Thyroid gland (tissue), 4 donors: ENCODE data around the gene TOMM40. TPM values are rescaled to one million over a fixed set of nuclear protein-coding genes. Genes with fewer than 3 reads are reported as not detected.

ENCODE experiments used
- DNase-seq, 2 donors: peaks; one replicate each; pipeline ENCODE4 v3.0.0-alpha.2; 2019
- H3K27ac ChIP-seq, 3 donors: fragments of 200-600 bp; sonication (generic); 1 replicate in 2 of 3; 2 replicates in 1 of 3; pipeline ENCODE4 v1.5.1; 2016 to 2019; ENCODE audit warnings: mild to moderate bottlenecking in 1 of 3, moderate library complexity in 1 of 3
- H3K27me3 ChIP-seq: fragments of 200-600 bp; sonication (generic); one replicate; pipeline ENCODE4 v1.5.1; 2019
- H3K36me3 ChIP-seq, 2 donors: fragments of 200-600 bp; sonication (generic); one replicate each; pipeline ENCODE4 v1.5.1; 2016 to 2019
- H3K4me1 ChIP-seq, 2 donors: fragments of 200-600 bp; sonication (generic); one replicate each; pipeline ENCODE4 v1.5.1; 2017 to 2019
- H3K4me3 ChIP-seq, 3 donors: fragments of 200-600 bp; sonication (generic); replicated peaks in 1 of 3; 1 replicate in 2 of 3; 2 replicates in 1 of 3; pipeline ENCODE4 v1.5.1; 2016; ENCODE audit warnings: mild to moderate bottlenecking in 1 of 3
- H3K9me3 ChIP-seq: fragments of 200-600 bp; sonication (generic); one replicate; pipeline ENCODE4 v1.5.1; 2017
- POLR2A ChIP-seq, 2 donors: fragments of 450-650 bp; IDR thresholded peaks; one replicate each; pipeline ENCODE4 v1.6.1; 2017; ENCODE audit warnings: antibody characterized with exemption in 2 of 2, mild to moderate bottlenecking in 2 of 2, moderate library complexity in 1 of 2
- WGBS, 2 donors: methylation state at CpG; one replicate each; pipeline ENCODE4 v1.1.5; 2017; 5-methylcytosine and 5-hydroxymethylcytosine counted together
- intact Hi-C: fragments of 100-400 bp; cut with DNase I; formaldehyde crosslinking; loops from one replicate; pipeline ENCODE4 v1.15.1; 2023
- total RNA-seq, 4 donors: library from RNA; depleted of rRNA; stranded (reverse); fragments of >200 nt; gene quantifications; one replicate each; pipeline ENCODE4 v1.2.3, GENCODE V29; 2016
- TF ChIP-seq, protein P1 (sequence below), 6 experiments: fragments of 200-600 bp in 3 of 6; fragments of 450-650 bp in 3 of 6; sonication (generic) in 3 of 6; IDR thresholded peaks; one replicate each; pipeline ENCODE4 v1.5.1; 2016 to 2019; ENCODE audit warnings: antibody characterized with exemption in 6 of 6, mild to moderate bottlenecking in 2 of 6, inconsistent platforms in 1 of 6, moderate library complexity in 1 of 6

TOMM40 gene
- total RNA-seq, 4 donors from 2014 or later: 40.2 to 82.8 (median 58.3) TPM

- 94 to 95% methylated on average over 8 to 9 of the region's 14 CpGs for WGBS, 2 donors
- DNase-seq: no peak
- no peak for TF ChIP-seq POLR2A (IDR thresholded peaks at IDR 0.05)
- TF ChIP-seq, protein P1, sequence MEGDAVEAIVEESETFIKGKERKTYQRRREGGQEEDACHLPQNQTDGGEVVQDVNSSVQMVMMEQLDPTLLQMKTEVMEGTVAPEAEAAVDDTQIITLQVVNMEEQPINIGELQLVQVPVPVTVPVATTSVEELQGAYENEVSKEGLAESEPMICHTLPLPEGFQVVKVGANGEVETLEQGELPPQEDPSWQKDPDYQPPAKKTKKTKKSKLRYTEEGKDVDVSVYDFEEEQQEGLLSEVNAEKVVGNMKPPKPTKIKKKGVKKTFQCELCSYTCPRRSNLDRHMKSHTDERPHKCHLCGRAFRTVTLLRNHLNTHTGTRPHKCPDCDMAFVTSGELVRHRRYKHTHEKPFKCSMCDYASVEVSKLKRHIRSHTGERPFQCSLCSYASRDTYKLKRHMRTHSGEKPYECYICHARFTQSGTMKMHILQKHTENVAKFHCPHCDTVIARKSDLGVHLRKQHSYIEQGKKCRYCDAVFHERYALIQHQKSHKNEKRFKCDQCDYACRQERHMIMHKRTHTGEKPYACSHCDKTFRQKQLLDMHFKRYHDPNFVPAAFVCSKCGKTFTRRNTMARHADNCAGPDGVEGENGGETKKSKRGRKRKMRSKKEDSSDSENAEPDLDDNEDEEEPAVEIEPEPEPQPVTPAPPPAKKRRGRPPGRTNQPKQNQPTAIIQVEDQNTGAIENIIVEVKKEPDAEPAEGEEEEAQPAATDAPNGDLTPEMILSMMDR (IDR thresholded peaks at IDR 0.05): no peak
- Histone ChIP-seq H3K4me1 (no peaks in the 10 kb centered on the region), H3K36me3 (peaks cover 36 to 49% of the 10 kb centered on the region in 2 donors), H3K27me3 (no peaks in the 10 kb centered on the region), H3K4me3 (no peak overlapping the region), H3K27ac (no peak overlapping the region), H3K9me3 (no peaks in the 10 kb centered on the region)
- intact Hi-C loops: no loop called here
These were observed 19.2 kb upstream of the TOMM40 start for GRCh38 chr19:44871809-44872208.

DNA sequence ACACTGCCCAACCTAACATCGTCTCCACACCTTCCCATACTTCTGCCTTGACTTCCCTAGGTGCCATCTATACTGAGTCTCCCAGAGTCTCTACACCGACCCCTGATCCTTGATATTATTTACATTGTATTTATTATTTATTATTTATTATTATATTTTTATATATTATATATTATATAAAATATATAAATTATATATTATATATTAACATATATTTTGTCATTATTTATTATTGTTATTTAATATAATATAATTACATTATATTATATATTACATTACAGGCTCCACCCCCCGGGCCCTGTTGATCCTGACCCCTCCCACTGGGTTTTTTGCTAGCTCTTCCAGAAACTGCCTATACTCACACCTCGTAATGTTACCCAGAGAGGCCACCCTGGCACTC lies 18.4 kb upstream of the TOMM40 start:
- intact Hi-C loops: no loop called here
- WGBS, 2 donors: 84% methylated on average over 4 of the region's 4 CpGs

DNA sequence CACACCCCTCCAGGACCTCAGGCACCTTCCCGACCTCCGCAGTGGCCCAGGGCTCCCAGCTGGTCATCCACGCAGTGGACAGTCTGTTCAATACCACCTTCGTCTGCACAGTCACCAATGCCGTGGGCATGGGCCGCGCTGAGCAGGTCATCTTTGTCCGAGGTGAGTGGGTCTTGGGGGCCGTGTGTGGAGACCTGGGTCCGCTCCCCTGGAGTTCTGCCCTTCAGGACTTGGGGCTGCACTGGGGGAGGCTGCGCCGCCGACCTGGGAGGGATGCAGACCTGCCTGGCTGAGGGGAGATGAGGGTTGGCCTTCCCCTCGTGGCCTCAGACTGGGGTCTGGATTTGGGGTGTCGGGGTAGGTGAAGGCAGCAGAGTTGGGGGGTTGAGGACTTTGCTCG lies 16.7 kb upstream of the TOMM40 start:
- no peak for TF ChIP-seq POLR2A (IDR thresholded peaks at IDR 0.05)
- TF ChIP-seq, protein P1 (IDR thresholded peaks at IDR 0.05): no peak
- no peaks in the 10 kb centered on the region for H3K9me3 ChIP-seq
- no peak overlapping the region for H3K27ac ChIP-seq
- no peak for DNase-seq
- H3K27me3 ChIP-seq: no peaks in the 10 kb centered on the region
- H3K36me3 ChIP-seq: peaks cover 37 to 62% of the 10 kb centered on the region in 2 donors
- peaks cover 0 to 6% of the 10 kb centered on the region in 2 donors for H3K4me1 ChIP-seq
- no peak overlapping the region for H3K4me3 ChIP-seq
- 93 to 98% methylated on average over 13 to 15 of the region's 16 CpGs for WGBS, 2 donors
- intact Hi-C loops: no loop called here

More for the DNA sequence above, 18.4 kb upstream of the TOMM40 start:
- Histone ChIP-seq H3K27ac (no peak overlapping the region), H3K36me3 (peaks cover 37 to 53% of the 10 kb centered on the region in 2 donors), H3K27me3 (no peaks in the 10 kb centered on the region), H3K9me3 (no peaks in the 10 kb centered on the region), H3K4me3 (no peak overlapping the region), H3K4me1 (no peaks in the 10 kb centered on the region)
- DNase-seq: no peak
- no peak for TF ChIP-seq POLR2A (IDR thresholded peaks at IDR 0.05)
- TF ChIP-seq, protein P1 (IDR thresholded peaks at IDR 0.05): no peak

GRCh38 chr19:44875666-44876451 lies 15.2 kb upstream of the TOMM40 start:
- no peaks in the 10 kb centered on the region for H3K27me3 ChIP-seq
- no peaks in the 10 kb centered on the region for H3K9me3 ChIP-seq
- H3K4me3 ChIP-seq: no peak overlapping the region
- WGBS, 2 donors: 81 to 85% methylated on average over 14 to 22 of the region's 22 CpGs
- TF ChIP-seq, protein P1 (IDR thresholded peaks at IDR 0.05): no peak
- no peak for TF ChIP-seq POLR2A (IDR thresholded peaks at IDR 0.05)
- no peak overlapping the region for H3K27ac ChIP-seq
- DNase-seq: no peak
- peaks cover 37 to 62% of the 10 kb centered on the region in 2 donors for H3K36me3 ChIP-seq
- intact Hi-C loops: no loop called here
- peaks cover 0 to 10% of the 10 kb centered on the region in 2 donors for H3K4me1 ChIP-seq

DNA sequence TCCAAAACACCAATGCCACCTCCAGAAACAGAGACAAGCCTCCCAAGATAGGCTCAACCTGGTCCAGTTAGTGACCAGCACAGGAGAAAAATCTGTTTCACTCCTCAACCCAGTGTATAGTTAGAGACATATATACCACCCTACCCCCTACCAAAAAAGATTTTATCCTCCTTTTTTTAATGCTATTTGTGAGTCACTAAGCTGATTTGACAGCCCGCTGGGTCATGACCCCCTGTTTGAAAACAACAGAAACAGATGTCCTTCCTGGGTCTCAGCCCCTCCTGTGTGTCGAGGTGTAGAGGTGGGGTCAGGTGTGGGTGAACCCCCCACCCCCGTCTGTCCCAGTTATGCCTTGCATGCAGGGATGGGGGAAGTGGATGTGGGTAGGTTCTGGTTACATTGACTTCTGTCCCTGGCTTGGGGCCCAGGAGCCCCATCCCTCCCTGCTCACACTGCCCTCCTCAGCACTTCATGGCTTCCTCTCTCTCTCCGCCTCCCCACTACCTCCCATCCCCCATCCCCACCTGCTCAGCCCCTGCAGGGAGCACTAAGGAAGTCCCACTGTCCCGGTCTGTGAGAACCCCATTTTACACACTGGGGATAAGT lies 14.0 kb upstream of the TOMM40 start:
- 69 to 72% methylated on average over 5 of the region's 5 CpGs for WGBS, 2 donors
- no peak for DNase-seq
- no peaks in the 10 kb centered on the region for H3K27me3 ChIP-seq
- intact Hi-C loops: no loop called here
- no peaks in the 10 kb centered on the region for H3K9me3 ChIP-seq
- peaks cover 37 to 57% of the 10 kb centered on the region in 2 donors for H3K36me3 ChIP-seq
- no peak overlapping the region for H3K27ac ChIP-seq
- no peak overlapping the region for H3K4me3 ChIP-seq
- H3K4me1 ChIP-seq: peaks cover 0 to 10% of the 10 kb centered on the region in 2 donors
- no peak for TF ChIP-seq POLR2A (IDR thresholded peaks at IDR 0.05)
- TF ChIP-seq, protein P1 (IDR thresholded peaks at IDR 0.05): no peak
